Measurements from ENCODE around the gene MAPK9.

Gene MAPK9

GRCh38 chr5:180253036-180253824 lies 38.7 kb downstream of the MAPK9 start:
- TF ChIP-seq GATA1 (IDR thresholded peaks at IDR 0.05; ENCODE audit: low read depth, low read length), result no peak
- no peak for TF ChIP-seq POLR2A (IDR thresholded peaks at IDR 0.05; ENCODE audit: low read length)
- DNase-seq, result peak; percentile 8 to 21

- TF ChIP-seq POLR2A (IDR thresholded peaks at IDR 0.05; ENCODE audit: low read length) (no peak), GATA1 (IDR thresholded peaks at IDR 0.05; ENCODE audit: low read depth, low read length) (no peak)
- no peak for DNase-seq
Measured at GRCh38 chr5:180251887-180252286, 40.0 kb downstream of the MAPK9 start.

GRCh38 chr5:180251141-180251540 lies 40.7 kb downstream of the MAPK9 start:
- no peak for DNase-seq
- TF ChIP-seq GATA1 (IDR thresholded peaks at IDR 0.05; ENCODE audit: low read depth, low read length) (no peak), POLR2A (IDR thresholded peaks at IDR 0.05; ENCODE audit: low read length) (no peak)

GRCh38 chr5:180250329-180250728 lies 41.6 kb downstream of the MAPK9 start:
- no peak for DNase-seq
- TF ChIP-seq GATA1 (IDR thresholded peaks at IDR 0.05; ENCODE audit: low read depth, low read length) (no peak), POLR2A (IDR thresholded peaks at IDR 0.05; ENCODE audit: low read length) (no peak)

- TF ChIP-seq POLR2A (IDR thresholded peaks at IDR 0.05; ENCODE audit: low read length) (no peak), GATA1 (IDR thresholded peaks at IDR 0.05; ENCODE audit: low read depth, low read length) (no peak)
- no peak for DNase-seq
Measured at GRCh38 chr5:180241600-180241999, 50.3 kb downstream of the MAPK9 start.

- DNase-seq, result no peak
- TF ChIP-seq GATA1 (IDR thresholded peaks at IDR 0.05; ENCODE audit: low read depth, low read length) (no peak), POLR2A (IDR thresholded peaks at IDR 0.05; ENCODE audit: low read length) (no peak)
Measured at GRCh38 chr5:180238631-180239030, 53.3 kb downstream of the MAPK9 start.

- no peak for TF ChIP-seq GATA1 (IDR thresholded peaks at IDR 0.05; ENCODE audit: low read depth, low read length)
- TF ChIP-seq POLR2A (IDR thresholded peaks at IDR 0.05; ENCODE audit: low read length), result no peak
- DNase-seq, result no peak
Measured at GRCh38 chr5:180235846-180236245, 56.0 kb downstream of the MAPK9 start.

- TF ChIP-seq GATA1 (IDR thresholded peaks at IDR 0.05; ENCODE audit: low read depth, low read length), result no peak
- TF ChIP-seq POLR2A (IDR thresholded peaks at IDR 0.05; ENCODE audit: low read length), result no peak
- no peak for DNase-seq
Measured at GRCh38 chr5:180235077-180235476, 56.8 kb downstream of the MAPK9 start.

GRCh38 chr5:180234271-180234670 lies 57.6 kb downstream of the MAPK9 start:
- TF ChIP-seq GATA1 (IDR thresholded peaks at IDR 0.05; ENCODE audit: low read depth, low read length) (no peak), POLR2A (IDR thresholded peaks at IDR 0.05; ENCODE audit: low read length) (no peak)
- DNase-seq, result no peak

GRCh38 chr5:180233729-180234128 lies 58.2 kb downstream of the MAPK9 start:
- TF ChIP-seq GATA1 (IDR thresholded peaks at IDR 0.05; ENCODE audit: low read depth, low read length) (no peak), POLR2A (IDR thresholded peaks at IDR 0.05; ENCODE audit: low read length) (no peak)
- no peak for DNase-seq

GRCh38 chr5:180230017-180230416 lies 61.9 kb downstream of the MAPK9 start:
- no peak for TF ChIP-seq GATA1 (IDR thresholded peaks at IDR 0.05; ENCODE audit: low read depth, low read length)
- no peak for TF ChIP-seq POLR2A (IDR thresholded peaks at IDR 0.05; ENCODE audit: low read length)
- no peak for DNase-seq

GRCh38 chr5:180222056-180222455 lies 69.8 kb downstream of the MAPK9 start:
- DNase-seq, result no peak
- TF ChIP-seq POLR2A (IDR thresholded peaks at IDR 0.05; ENCODE audit: low read length) (no peak), GATA1 (IDR thresholded peaks at IDR 0.05; ENCODE audit: low read depth, low read length) (no peak)

- TF ChIP-seq POLR2A (IDR thresholded peaks at IDR 0.05; ENCODE audit: low read length) (no peak), GATA1 (IDR thresholded peaks at IDR 0.05; ENCODE audit: low read depth, low read length) (no peak)
- no peak for DNase-seq
Measured at GRCh38 chr5:180217797-180218196, 74.1 kb downstream of the MAPK9 start.

GRCh38 chr5:180216646-180217171 lies 75.2 kb downstream of the MAPK9 start:
- no peak for DNase-seq
- TF ChIP-seq GATA1 (IDR thresholded peaks at IDR 0.05; ENCODE audit: low read depth, low read length) (no peak), POLR2A (IDR thresholded peaks at IDR 0.05; ENCODE audit: low read length) (no peak)

Measured in erythroblast (primary cell).